GM23248 (cell line): Measurements from ENCODE around the gene GKAP1. TPM values are rescaled to one million over a fixed set of nuclear protein-coding genes. Genes with fewer than 3 reads are reported as not detected.
"Not testable (repeated sequence)": the region's sequence is repeated elsewhere in the genome, so short reads cannot be mapped to it uniquely, and the experiment has no call there.

Experiments used
- DNase-seq: peaks from one replicate; pipeline ENCODE4 v3.0.0-alpha.2; 2015
- H2AFZ ChIP-seq: fragments of 200-600 bp; sonication (generic); 2 replicates; pipeline ENCODE4 v1.6.1; 2016; ENCODE audit warnings: antibody characterized with exemption
- H3F3A ChIP-seq: fragments of 200-600 bp; sonication (generic); 2 replicates; pipeline ENCODE4 v1.6.1; 2016; ENCODE audit warnings: mild to moderate bottlenecking, antibody characterized with exemption, mixed run types; ENCODE audit not compliant: insufficient read depth
- H3K27ac ChIP-seq: fragments of 200-600 bp; sonication (generic); 2 replicates; pipeline ENCODE4 v1.5.1; 2016; ENCODE audit warnings: mild to moderate bottlenecking
- H3K27me3 ChIP-seq: fragments of 200-600 bp; sonication (generic); replicated peaks from 2 replicates; pipeline ENCODE4 v1.6.1; 2016; ENCODE audit warnings: mild to moderate bottlenecking; ENCODE audit not compliant: insufficient read depth
- H3K36me3 ChIP-seq: fragments of 200-600 bp; sonication (generic); 2 replicates; pipeline ENCODE4 v1.6.1; 2016; ENCODE audit warnings: low read depth, mild to moderate bottlenecking
- H3K4me1 ChIP-seq: fragments of 200-600 bp; sonication (generic); 2 replicates; pipeline ENCODE4 v1.6.1; 2016; ENCODE audit warnings: mild to moderate bottlenecking; ENCODE audit not compliant: insufficient read depth
- H3K4me2 ChIP-seq: fragments of 200-600 bp; sonication (generic); one replicate; pipeline ENCODE4 v1.6.1; 2016; ENCODE audit warnings: mild to moderate bottlenecking; ENCODE audit not compliant: unreplicated experiment
- H3K4me3 ChIP-seq: fragments of 200-600 bp; sonication (generic); 2 replicates; pipeline ENCODE4 v1.5.1; 2016; ENCODE audit warnings: mild to moderate bottlenecking
- H3K79me2 ChIP-seq: fragments of 200-600 bp; sonication (generic); 2 replicates; pipeline ENCODE4 v1.6.1; 2016; ENCODE audit warnings: mild to moderate bottlenecking; ENCODE audit not compliant: insufficient read depth
- H3K9ac ChIP-seq: fragments of 200-600 bp; sonication (generic); 2 replicates; pipeline ENCODE4 v1.6.1; 2016; ENCODE audit warnings: mild to moderate bottlenecking
- H3K9me2 ChIP-seq: fragments of 200-600 bp; sonication (generic); 2 replicates; pipeline ENCODE4 v1.6.1; 2016; ENCODE audit warnings: mixed run types, mild to moderate bottlenecking, moderate library complexity; ENCODE audit not compliant: insufficient read depth
- H3K9me3 ChIP-seq: fragments of 200-600 bp; sonication (generic); one replicate; pipeline ENCODE4 v1.6.1; 2017; ENCODE audit warnings: low read depth
- H4K20me1 ChIP-seq: fragments of 200-600 bp; sonication (generic); 2 replicates; pipeline ENCODE4 v1.6.0; 2016; ENCODE audit not compliant: insufficient read depth
- EZH2 ChIP-seq: fragments of 200-600 bp; sonication (generic); IDR thresholded peaks from 2 replicates; pipeline ENCODE4 v1.6.1; 2018; ENCODE audit warnings: antibody characterized with exemption, mild to moderate bottlenecking; ENCODE audit not compliant: insufficient read depth, poor library complexity, severe bottlenecking
- EZH2phosphoT487 ChIP-seq: fragments of 200-600 bp; sonication (generic); IDR thresholded peaks from 2 replicates; pipeline ENCODE4 v1.6.1; 2018; ENCODE audit warnings: antibody characterized with exemption, moderate library complexity, mild to moderate bottlenecking, low read depth; ENCODE audit not compliant: insufficient read depth
- WGBS, 2 experiments: methylation state at CpG; one replicate each; pipeline ENCODE4 v1.1.6; 2015 to 2017; ENCODE audit warnings: low lambda C conversion rate in 2 of 2, low coverage in 1 of 2; ENCODE audit errors: missing lambda C conversion rate in 2 of 2; 5-methylcytosine and 5-hydroxymethylcytosine counted together
- in situ Hi-C: fragments of 300-500 bp; cut with MboI; formaldehyde crosslinking; loops from 2 replicates; pipeline ENCODE4 v1.15.0; 2020
- polyA plus RNA-seq: library from polyadenylated mRNA; unstranded; fragments of >200 nt; fragmentation: Nextera tagmentation; extraction: Ambion mirVana; gene quantifications from 2 replicates; pipeline ENCODE4 v1.2.1, GENCODE V29; 2016
- total RNA-seq: library from RNA; depleted of rRNA; stranded (reverse); fragments of >200 nt; shearing (Covaris generic); gene quantifications from 2 replicates; pipeline ENCODE4 v1.2.3, GENCODE V29; 2014

Gene GKAP1
- total and polyA plus RNA-seq, 2 experiments from 2014 or later, result 0.18 TPM; not detected in 1

DNA sequence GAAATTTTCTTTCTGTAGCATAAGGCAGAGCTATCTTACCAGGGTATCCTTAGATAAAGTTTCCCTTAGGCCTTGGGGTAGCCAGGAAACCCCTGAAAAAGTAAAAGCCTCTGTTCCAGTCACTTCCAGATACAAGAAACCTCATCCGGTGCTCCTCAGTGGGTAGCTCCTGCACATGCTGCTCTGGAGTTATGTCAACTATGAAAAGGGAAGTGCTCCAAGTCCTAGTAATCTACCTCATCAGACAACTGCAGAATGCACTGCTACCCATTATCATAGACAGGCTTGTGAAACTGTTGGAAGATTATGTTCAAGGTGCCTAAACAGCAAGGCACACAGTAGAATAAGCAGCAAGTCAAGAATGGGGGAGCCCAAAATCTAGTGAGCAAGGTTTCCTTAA lies 8.4 kb downstream of the GKAP1 start:
- 18 to 25% methylated on average over 1 of the region's 1 CpG for WGBS, 2 experiments
- H3K4me2 ChIP-seq, in situ Hi-C loops: not testable (repeated sequence)

DNA sequence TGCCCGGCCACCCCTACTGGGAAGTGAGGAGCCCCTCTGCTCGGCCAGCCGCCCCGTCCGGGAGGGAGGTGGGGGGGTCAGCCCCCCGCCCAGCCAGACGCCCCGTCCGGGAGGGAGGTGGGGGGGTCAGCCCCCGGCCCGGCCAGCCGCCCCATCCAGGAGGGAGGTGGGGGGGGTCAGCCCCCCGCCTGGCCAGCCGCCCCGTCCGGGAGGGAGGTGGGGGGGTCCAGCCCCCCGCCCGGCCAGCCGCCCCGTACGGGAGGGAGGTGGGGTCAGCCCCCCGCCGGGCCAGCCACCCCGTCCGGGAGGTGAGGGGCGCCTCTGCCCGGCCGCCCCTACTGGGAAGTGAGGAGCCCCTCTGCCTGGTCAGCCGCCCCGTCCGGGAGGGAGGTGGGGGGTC lies 13.1 kb downstream of the GKAP1 start:
- H3K27ac ChIP-seq, H4K20me1 ChIP-seq, H3K9ac ChIP-seq, H3K36me3 ChIP-seq, H3K27me3 ChIP-seq, H3K4me3 ChIP-seq, H3K9me3 ChIP-seq, H3K4me1 ChIP-seq, H3K4me2 ChIP-seq, H3F3A ChIP-seq, H3K9me2 ChIP-seq, H2AFZ ChIP-seq, DNase-seq, H3K79me2 ChIP-seq, in situ Hi-C loops: not testable (repeated sequence)
- WGBS, 2 experiments, result no CpG with 5 or more reads among the region's 31 CpGs

More for the DNA sequence above, 8.4 kb downstream of the GKAP1 start:
- not testable (repeated sequence) for H3K9ac ChIP-seq, H4K20me1 ChIP-seq, H3K9me2 ChIP-seq, H3K79me2 ChIP-seq, H3K4me3 ChIP-seq, H3K9me3 ChIP-seq, H3F3A ChIP-seq, H3K27ac ChIP-seq, H3K4me1 ChIP-seq, H2AFZ ChIP-seq, DNase-seq, H3K36me3 ChIP-seq, H3K27me3 ChIP-seq

DNA sequence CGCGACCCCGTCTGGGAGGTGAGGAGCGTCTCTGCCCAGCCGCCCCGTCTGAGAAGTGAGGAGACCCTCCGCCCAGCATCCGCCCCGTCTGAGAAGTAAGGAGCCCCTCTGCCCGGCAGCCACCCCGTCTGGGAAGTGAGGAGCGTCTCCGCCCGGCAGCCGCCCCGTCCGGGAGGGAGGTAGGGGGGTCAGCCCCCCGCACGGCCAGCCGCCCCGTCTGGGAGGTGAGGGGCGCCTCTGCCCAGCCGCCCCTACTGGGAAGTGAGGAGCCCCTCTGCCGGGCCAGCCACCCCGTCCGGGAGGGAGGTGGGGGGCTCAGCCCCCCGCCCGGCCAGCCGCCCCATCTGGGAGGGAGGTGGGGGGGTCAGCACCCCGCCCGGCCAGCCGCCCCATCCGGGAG lies 13.6 kb downstream of the GKAP1 start:
- H3K4me3 ChIP-seq, H3K4me1 ChIP-seq, H3K9ac ChIP-seq, H3K9me3 ChIP-seq, H3K27ac ChIP-seq, H3K4me2 ChIP-seq, H3K9me2 ChIP-seq, H3K27me3 ChIP-seq, H3K36me3 ChIP-seq, DNase-seq, H2AFZ ChIP-seq, in situ Hi-C loops, H3F3A ChIP-seq, H4K20me1 ChIP-seq, H3K79me2 ChIP-seq: not testable (repeated sequence)
- 96% methylated on average over 31 of the region's 33 CpGs; no CpG with 5 or more reads in 1 of the 2 experiments for WGBS, 2 experiments

GRCh38 chr9:83800236-83801033 lies 17.1 kb downstream of the GKAP1 start:
- no peaks in the 10 kb centered on the region for H3K27me3 ChIP-seq
- H3K4me2 ChIP-seq, result no peak overlapping the region
- no peak for DNase-seq
- H3F3A ChIP-seq, result no peaks in the 10 kb centered on the region
- no peak overlapping the region for H3K4me3 ChIP-seq
- H4K20me1 ChIP-seq, result no peaks in the 10 kb centered on the region
- H3K27ac ChIP-seq, result no peak overlapping the region
- no peak overlapping the region for H3K9ac ChIP-seq
- TF ChIP-seq EZH2phosphoT487 (no peak), EZH2 (no peak)
- H3K4me1 ChIP-seq, result no peaks in the 10 kb centered on the region
- H3K79me2 ChIP-seq, result no peaks in the 10 kb centered on the region
- no peak overlapping the region for H2AFZ ChIP-seq
- H3K9me2 ChIP-seq, result no peaks in the 10 kb centered on the region
- in situ Hi-C loops, result no loop called here
- no peaks in the 10 kb centered on the region for H3K36me3 ChIP-seq
- H3K9me3 ChIP-seq, result no peaks in the 10 kb centered on the region
- WGBS, 2 experiments, result 82 to 86% methylated on average over 13 of the region's 13 CpGs

DNA sequence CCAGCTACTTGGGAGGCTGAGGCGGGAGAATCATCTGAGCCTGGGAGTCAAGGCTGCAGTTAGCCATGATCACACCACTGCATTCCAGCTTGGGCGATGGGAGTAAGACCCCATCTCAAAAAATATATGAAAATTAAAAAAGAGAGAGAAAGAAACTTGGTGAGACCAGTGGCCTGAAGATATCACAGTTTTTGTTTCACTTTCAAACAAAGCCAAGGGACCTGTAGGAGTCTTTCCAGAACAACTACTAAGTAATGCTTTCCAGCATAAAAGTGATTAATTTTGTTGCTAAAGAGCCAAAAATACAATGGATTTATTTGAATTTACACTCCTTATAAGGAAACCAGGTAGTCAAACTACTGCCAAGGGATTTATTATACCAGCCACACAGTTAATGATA lies 23.5 kb downstream of the GKAP1 start:
- Histone ChIP-seq H3K9ac (no peak overlapping the region), H3K9me2 (no peaks in the 10 kb centered on the region), H3K36me3 (no peaks in the 10 kb centered on the region), H3K4me3 (no peak overlapping the region), H2AFZ (no peak overlapping the region), H4K20me1 (no peaks in the 10 kb centered on the region), H3K79me2 (no peaks in the 10 kb centered on the region), H3K4me1 (no peaks in the 10 kb centered on the region), H3F3A (no peaks in the 10 kb centered on the region), H3K9me3 (no peaks in the 10 kb centered on the region), H3K4me2 (no peak overlapping the region), H3K27ac (no peak overlapping the region), H3K27me3 (no peaks in the 10 kb centered on the region)
- WGBS, 2 experiments, result 73 to 76% methylated on average over 2 of the region's 2 CpGs
- in situ Hi-C loops, result no loop called here
- TF ChIP-seq EZH2phosphoT487 (no peak), EZH2 (no peak)
- DNase-seq, result no peak
